Heart left ventricle (tissue), 13 donors: ENCODE results near the gene CCL26.

Source experiments
- POLR2A ChIP-seq, 2 donors: fragments of 450-650 bp; IDR thresholded peaks; one replicate each; pipeline ENCODE4 v1.6.1; 2017; ENCODE audit warnings: antibody characterized with exemption in 2 of 2, mild to moderate bottlenecking in 2 of 2, moderate library complexity in 2 of 2
- TF ChIP-seq, protein P1 (sequence below), 12 donors: fragments of 200-600 bp; sonication (generic) in 4 of 12; IDR thresholded peaks; one replicate each; pipeline versions ENCODE4 v1.5.0 to v1.8.0; 2018 to 2022; ENCODE audit warnings: antibody characterized with exemption in 12 of 12, mild to moderate bottlenecking in 5 of 12
- donor health status: ischemic (EF 13 %, LVEDD 7.1; RV severe dilation, severe dysfunction).
- donor health status: DM: no; HTN: yes; CAD: no.
- donor health status: DM: no; HTN: no; CAD: no.
- donor health status: ischemic (EF 25% LVEDD 6.9; RV normal size, moderate dysfunction).
- donor health status: ischemic (EF 25% LVEDD 5.7; RV mildly dilated, moderate dysfunction).
- donor health status: ischemic (EF 35%, LVEDD 5.7; RV mildly dilated, moderate dysfunction).
- donor health status: nonischemic (EF 11% LVEDD 7.7; RV severe dilation, severe dysfunction).
- donor health status: DM: yes; HTN: yes; CAD: no.
- donor health status: PGD.
- donor health status: ischemic (EF 29% LVEDD 5.4; RV normal size, mild dysfunction).
- donor health status: nonischemic (EF 23%, LVEDD 6.1; RV moderate dilation, normal function).

GRCh38 chr7:75732016-75732521 is 39.9 kb downstream of the CCL26 start:
- TF ChIP-seq, protein P1, sequence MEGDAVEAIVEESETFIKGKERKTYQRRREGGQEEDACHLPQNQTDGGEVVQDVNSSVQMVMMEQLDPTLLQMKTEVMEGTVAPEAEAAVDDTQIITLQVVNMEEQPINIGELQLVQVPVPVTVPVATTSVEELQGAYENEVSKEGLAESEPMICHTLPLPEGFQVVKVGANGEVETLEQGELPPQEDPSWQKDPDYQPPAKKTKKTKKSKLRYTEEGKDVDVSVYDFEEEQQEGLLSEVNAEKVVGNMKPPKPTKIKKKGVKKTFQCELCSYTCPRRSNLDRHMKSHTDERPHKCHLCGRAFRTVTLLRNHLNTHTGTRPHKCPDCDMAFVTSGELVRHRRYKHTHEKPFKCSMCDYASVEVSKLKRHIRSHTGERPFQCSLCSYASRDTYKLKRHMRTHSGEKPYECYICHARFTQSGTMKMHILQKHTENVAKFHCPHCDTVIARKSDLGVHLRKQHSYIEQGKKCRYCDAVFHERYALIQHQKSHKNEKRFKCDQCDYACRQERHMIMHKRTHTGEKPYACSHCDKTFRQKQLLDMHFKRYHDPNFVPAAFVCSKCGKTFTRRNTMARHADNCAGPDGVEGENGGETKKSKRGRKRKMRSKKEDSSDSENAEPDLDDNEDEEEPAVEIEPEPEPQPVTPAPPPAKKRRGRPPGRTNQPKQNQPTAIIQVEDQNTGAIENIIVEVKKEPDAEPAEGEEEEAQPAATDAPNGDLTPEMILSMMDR (IDR thresholded peaks at IDR 0.05): no peak
- no peak for TF ChIP-seq POLR2A (IDR thresholded peaks at IDR 0.05)
